Activated CD8-positive, alpha-beta memory T cell treated with anti-CD3 and anti-CD28 coated beads, Interleukin-2, amount 50 U/mL, for 4 hours (primary cell): Measurements from ENCODE around the gene CCN5.
"Not testable (repeated sequence)": the region's sequence is repeated elsewhere in the genome, so short reads cannot be mapped to it uniquely, and the experiment has no call there.

Experiments used
- DNase-seq: peaks from one replicate; pipeline ENCODE4 v3.0.0-alpha.2; 2020

CCN5 gene

DNA sequence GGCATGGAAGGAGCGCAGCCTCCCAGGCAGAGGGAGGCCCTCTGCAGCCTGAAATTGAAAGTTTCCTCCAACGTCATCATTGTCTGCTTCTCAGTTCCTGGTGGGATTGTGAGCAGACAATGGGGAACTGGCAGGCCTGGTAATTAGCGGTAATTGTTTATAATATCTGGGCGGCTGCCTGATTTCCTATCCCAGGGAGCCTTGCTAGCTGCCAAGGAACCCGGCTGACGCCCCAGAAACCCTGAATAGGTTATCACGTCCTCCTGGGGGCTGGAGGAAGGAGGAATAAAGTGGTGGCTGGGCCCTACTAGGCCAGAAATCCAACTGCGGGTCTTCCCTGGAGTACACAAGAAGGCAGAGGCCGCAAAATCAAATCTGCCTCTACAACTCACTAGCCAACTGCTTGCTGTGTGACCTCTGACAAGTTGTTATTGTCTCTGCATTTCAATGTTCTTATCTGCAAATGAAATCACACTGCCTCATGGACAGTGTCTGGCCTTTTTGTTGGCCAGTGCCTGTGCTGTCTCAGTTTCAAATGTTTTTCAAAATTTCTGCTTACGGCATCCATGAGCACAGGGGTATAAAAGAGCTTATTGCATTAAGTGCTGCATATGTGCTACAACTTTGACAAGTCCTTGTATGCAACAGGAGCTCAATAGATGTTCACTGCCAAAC lies 47.4 kb downstream of the CCN5 start:
- no peak for DNase-seq

DNA sequence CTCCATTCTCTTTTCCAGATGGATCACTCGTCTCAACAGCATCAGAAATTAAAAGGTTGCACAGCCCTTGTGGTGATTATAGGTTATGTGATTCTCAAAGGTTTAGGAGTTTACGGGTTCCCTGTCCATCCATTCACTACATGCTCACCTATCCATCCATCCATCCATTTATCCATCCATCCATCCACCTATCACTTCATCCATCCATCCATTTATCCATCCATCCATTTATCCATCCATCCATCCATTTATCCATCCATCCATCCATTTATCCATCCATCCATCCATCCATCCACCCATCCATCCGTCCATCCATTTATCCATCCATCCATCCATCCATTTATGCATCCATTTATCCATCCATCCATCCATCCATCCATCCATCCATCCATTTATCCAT lies 48.6 kb downstream of the CCN5 start:
- not testable (repeated sequence) for DNase-seq

DNA sequence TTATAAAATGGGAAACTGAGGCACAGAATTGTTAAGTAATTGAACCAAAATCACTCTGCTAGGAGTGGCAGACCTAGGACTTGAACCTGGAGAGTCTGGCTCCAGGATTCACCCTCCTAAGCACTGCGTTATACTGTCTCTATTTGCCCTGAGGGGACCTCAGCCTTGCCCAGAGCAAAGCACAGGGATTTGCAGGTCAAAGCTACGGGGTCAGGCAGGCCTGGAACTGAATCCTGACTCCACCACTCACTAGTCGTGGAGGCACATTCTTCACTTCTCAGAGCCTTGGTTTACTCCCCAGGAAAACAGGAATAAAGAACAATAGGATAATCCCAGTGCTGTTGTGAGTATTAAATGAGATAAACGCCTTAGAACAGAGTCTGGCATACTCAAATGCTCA lies 49.9 kb downstream of the CCN5 start:
- no peak for DNase-seq

DNA sequence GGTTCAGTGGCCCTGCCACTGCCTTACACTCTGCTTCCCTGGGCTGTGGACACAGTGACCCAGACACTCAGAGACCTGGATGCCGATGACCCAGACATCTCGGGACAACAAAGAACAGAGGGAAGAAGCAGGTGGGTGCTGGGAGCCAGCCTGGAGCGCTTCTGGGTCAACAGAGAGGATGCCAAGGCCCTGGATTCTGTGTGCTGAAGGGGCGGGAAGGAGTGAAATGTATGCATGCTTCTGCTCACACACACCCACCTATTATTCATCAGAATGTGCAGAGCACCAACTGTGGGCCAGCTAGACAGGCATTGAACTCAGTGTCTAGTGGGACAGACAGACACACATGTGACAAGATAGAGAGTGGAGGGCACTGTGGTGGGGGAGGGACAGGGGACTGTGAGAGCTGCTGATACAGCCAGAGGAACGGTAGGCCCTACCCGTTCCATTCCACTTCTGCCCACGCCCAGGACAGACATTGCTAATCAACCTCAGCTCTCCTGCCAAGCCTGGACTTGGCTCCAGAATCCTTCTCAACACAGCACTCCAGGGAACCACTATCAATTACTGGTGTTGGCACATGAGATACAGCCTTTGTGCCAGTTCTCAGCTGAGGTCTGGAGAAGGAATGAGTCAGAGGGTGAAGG lies 50.7 kb downstream of the CCN5 start:
- no peak for DNase-seq

DNA sequence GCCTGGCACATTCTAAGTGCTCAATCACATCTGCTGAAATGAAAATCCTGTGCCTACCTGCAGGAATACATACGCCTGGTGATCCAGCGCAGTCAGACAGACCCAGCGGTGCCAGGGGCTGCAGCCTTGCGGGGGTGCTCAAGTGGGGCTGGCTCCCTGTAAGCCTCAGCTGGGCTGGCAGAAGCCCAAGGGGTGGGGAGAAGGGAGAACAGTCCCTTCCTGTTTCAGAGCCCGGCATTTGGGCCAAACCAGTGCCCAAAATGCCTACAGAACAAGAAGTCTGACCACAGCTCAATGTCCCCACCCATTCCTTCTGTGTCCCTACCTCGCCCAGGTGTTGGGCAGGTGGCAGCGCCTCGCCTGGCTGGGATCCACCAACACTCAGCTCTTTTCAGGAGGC lies 53.1 kb downstream of the CCN5 start:
- no peak for DNase-seq

DNA sequence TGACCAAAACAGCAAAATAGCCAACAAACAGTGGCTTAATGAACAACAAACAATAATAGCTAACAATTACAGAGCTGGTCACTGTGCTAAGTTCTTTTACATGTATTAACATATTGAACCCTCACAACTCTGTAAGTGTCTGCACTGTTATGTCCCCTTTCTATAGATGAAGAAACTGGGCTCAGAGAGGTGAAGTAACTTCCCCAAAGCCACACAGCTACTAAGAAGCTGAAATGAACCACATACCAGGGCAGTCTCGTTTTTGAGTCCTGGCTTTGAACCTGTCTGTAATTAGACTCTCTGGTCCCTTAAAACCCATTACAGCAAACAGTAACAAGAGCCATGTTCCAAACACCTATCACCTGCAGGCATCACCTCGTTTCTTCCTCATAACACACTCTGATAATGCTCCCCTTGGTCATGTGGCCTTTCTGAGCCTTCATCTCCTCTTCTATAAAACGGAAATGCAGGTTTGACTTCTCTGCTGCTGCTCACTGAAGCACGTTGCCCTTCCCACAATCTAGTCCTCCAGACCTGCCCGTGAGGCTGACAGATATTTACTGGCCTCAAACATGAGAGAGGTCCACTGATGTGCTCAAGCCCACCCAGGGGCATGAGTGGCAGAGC lies 53.8 kb downstream of the CCN5 start:
- no peak for DNase-seq

DNA sequence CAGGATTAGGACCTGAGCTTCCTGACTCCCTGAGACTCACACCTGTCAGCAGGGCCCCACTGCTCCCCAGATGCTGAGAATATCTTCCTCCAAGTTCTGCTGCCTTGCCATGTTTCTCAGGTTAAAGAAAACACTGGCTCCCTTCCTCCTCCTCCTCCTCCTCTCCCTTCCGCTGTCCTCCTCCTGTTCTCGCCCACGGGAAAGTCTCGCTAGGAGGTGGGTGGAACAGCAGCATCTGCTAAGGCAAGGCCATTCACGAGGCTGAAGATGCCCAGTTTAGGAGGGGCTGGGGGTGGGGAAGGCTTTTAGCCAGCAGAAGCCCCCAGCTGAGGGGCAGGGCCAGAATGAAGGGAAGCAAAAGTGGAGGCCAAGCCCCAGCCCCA lies 54.3 kb downstream of the CCN5 start:
- DNase-seq: no peak

DNA sequence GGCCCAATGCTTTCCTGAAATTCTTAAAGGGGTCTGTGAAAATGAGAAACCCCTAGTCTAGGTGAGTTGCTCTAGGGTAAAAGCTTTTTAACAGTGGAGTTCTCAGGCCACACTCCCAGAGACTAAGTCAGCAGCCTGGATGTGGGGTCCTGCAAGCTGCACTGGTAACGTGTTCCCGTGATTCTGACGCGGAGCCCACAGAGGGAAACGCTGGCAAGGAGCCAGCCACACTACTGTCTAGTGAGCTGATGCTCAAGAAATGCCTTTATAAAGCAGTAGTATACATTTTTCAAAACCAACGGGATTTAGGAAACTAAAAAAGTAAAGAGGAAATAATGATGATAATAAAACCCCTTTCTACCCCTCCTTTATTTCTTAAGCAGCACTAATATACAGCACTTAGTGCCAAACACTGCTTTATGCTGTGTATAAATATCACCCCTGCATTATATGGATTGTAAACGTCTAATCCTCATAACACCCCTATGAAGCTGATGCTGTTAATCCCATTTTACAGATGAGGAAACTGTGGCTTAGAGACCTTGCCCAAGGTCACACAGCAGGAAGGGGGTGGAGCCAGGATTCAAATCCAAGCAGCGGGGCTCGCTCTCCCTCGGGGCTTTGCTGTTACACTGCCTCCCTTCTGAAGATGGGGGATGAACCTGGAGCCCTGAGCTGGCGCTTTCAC lies 55.5 kb downstream of the CCN5 start:
- no peak for DNase-seq

DNA sequence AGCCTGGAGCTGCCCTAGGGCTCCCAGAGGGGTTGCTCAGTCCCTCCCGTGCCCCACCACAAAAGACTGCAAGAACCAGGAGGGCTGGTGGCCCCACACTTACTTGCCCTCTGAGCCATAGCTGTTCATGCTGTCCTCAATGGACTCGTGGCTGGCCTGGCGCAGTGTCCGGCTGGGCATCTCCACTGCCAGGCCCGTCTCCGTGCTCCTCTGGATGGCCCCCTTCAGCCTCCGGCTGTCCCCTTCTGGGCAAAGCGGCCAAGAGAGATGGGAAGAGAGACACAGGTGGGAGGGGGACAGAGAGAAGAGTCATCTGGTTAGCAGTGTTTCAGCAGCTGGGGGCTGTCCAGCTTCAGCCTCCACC lies 56.0 kb downstream of the CCN5 start:
- no peak for DNase-seq

DNA sequence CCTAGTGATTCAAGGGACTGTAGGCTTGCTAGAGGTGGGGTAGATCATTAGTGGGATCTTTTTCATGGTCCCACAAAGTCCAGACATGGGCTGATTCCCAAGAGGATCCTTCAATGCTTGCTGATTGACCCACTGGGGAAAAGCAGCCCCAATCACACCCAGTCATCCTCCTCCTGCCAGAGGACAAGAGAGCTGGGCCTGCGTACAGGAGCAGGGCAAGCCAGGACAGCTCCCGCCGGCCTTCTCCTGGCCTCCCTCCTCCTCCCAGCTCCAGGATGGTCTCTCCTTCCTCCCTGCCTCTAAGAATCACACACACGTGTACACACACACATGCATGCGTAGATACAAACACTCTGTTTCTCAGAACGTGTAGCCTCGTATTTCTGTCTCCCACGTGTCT lies 57.5 kb downstream of the CCN5 start:
- DNase-seq: no peak

DNA sequence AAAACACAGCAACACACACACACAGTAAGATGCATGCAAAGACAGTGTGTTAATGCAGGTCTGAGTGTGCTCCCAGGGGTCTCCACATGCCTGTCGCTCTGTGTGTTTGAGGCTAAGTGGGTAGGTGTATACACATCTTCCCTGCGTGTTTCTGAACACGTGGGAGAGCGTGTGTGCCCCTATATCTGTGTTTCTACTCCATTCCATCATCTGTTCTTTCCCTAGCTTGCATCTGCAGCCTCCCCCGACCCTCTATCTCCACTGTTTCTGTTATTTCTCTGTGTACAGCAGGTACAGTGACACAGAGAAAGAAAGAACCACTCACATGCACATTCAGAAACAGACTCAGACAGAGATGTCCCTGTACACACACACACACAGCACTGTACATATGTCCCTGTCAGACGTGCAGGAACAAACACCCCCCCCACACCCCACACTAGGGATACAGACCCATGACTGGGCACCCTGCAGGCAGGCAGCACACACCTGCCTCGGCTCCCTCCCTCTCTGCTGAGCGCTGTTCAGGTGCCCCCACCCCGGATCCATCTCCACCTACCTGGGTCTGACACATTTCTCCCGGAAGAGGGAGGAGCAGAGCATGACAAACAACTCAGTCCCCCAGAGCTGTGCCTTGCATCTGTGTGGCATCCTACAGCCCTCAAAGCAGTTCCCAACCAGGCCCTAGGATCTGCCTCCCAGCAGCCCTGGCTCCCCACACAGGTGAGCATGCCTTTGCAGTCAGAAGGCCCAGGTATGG lies 58.1 kb downstream of the CCN5 start:
- DNase-seq: no peak

DNA sequence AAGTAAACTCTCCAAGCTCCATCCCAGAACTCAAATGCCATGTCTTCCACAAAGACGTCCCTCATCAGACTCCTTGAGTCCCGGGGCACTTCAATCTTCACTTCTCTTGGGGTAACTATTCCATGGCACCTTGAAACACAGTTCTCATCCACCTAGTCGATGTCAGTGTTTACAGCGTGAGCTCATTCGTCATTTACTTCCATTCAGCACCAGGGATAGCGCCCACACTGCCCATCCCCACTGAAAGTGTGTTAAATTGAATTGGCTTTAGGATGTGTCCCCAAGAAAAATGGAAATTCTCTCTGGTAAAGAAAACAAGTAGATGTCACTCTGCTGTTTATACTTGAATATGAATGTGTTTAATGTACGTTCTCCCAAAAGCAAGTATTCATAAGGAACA lies 61.8 kb downstream of the CCN5 start:
- no peak for DNase-seq
